Measurements from ENCODE around the gene ZNF138.
"Not testable (repeated sequence)": the region's sequence is repeated elsewhere in the genome, so short reads cannot be mapped to it uniquely, and the experiment has no call there.

Gene ZNF138

GRCh38 chr7:64838691-64839090, 44.5 kb downstream of the ZNF138 start:
- no peak for DNase-seq (ENCODE audit: low spot score)

GRCh38 chr7:64839910-64840309, 45.7 kb downstream of the ZNF138 start:
- no peak for DNase-seq (ENCODE audit: low spot score)

GRCh38 chr7:64849250-64849923, 55.2 kb downstream of the ZNF138 start:
- peak; percentile 24 for DNase-seq (ENCODE audit: low spot score)

- no peak for DNase-seq (ENCODE audit: low spot score)
Observed at GRCh38 chr7:64849924-64850499, 55.8 kb downstream of the ZNF138 start.

- DNase-seq (ENCODE audit: low spot score): no peak
Observed at GRCh38 chr7:64853679-64854078, 59.5 kb downstream of the ZNF138 start.

GRCh38 chr7:64854969-64855368, 60.7 kb downstream of the ZNF138 start:
- DNase-seq (ENCODE audit: low spot score): no peak

GRCh38 chr7:64863021-64863420, 68.8 kb downstream of the ZNF138 start:
- no peak for DNase-seq (ENCODE audit: low spot score)

GRCh38 chr7:64863530-64863929, 69.3 kb downstream of the ZNF138 start:
- not testable (repeated sequence) for DNase-seq (ENCODE audit: low spot score)

- no peak for DNase-seq (ENCODE audit: low spot score)
Observed at GRCh38 chr7:64863969-64864368, 69.7 kb downstream of the ZNF138 start.

- DNase-seq (ENCODE audit: low spot score): no peak
Observed at GRCh38 chr7:64867863-64868440, 73.7 kb downstream of the ZNF138 start.

- no peak for DNase-seq (ENCODE audit: low spot score)
Observed at GRCh38 chr7:64868499-64868898, 74.3 kb downstream of the ZNF138 start.

GRCh38 chr7:64869121-64869725, 75.0 kb downstream of the ZNF138 start:
- DNase-seq (ENCODE audit: low spot score): no peak

- no peak for DNase-seq (ENCODE audit: low spot score)
Observed at GRCh38 chr7:64869912-64870562, 75.8 kb downstream of the ZNF138 start.

- DNase-seq (ENCODE audit: low spot score): no peak
Observed at GRCh38 chr7:64870656-64871055, 76.4 kb downstream of the ZNF138 start.

GRCh38 chr7:64871761-64872160, 77.5 kb downstream of the ZNF138 start:
- no peak for DNase-seq (ENCODE audit: low spot score)

GRCh38 chr7:64872351-64873154, 78.3 kb downstream of the ZNF138 start:
- no peak for DNase-seq (ENCODE audit: low spot score)

GRCh38 chr7:64873155-64873500, 78.9 kb downstream of the ZNF138 start:
- DNase-seq (ENCODE audit: low spot score): no peak

GRCh38 chr7:64873517-64873916, 79.3 kb downstream of the ZNF138 start:
- no peak for DNase-seq (ENCODE audit: low spot score)

GRCh38 chr7:64874114-64874513, 79.9 kb downstream of the ZNF138 start:
- no peak for DNase-seq (ENCODE audit: low spot score)

GRCh38 chr7:64874562-64875250, 80.5 kb downstream of the ZNF138 start:
- no peak for DNase-seq (ENCODE audit: low spot score)

- DNase-seq (ENCODE audit: low spot score): no peak
Observed at GRCh38 chr7:64875258-64875657, 81.0 kb downstream of the ZNF138 start.

All from GM03348 (cell line).